Breast epithelium (tissue), 3 donors: Measurements from ENCODE around the gene KRT15.

ENCODE experiments used
- CTCF ChIP-seq, 3 donors: fragments of 450-650 bp; IDR thresholded peaks; one replicate each; pipeline ENCODE4 v1.5.1; 2016 to 2017; ENCODE audit warnings: antibody characterized with exemption in 3 of 3, mild to moderate bottlenecking in 3 of 3, moderate library complexity in 3 of 3
- POLR2A ChIP-seq: fragments of 450-650 bp; IDR thresholded peaks from one replicate; pipeline ENCODE4 v1.6.1; 2016; ENCODE audit warnings: antibody characterized with exemption, mild to moderate bottlenecking, moderate library complexity
- POLR2AphosphoS5 ChIP-seq, 3 donors: sonication (generic); formaldehyde crosslinking; IDR thresholded peaks; one replicate each; pipeline ENCODE4 v1.6.1; 2017; ENCODE audit warnings: antibody characterized with exemption in 3 of 3

GRCh38 chr17:41504246-41504977, 14.3 kb downstream of the KRT15 start:
- TF ChIP-seq CTCF (IDR thresholded peaks at IDR 0.05) (no peak), POLR2A (no peak), POLR2AphosphoS5 (IDR thresholded peaks at IDR 0.05) (no peak)
